Eye (tissue), 1 donor: ENCODE data around the gene MLLT3.

Experiments
- DNase-seq: peaks from one replicate; pipeline ENCODE4 v3.0.0-alpha.2; 2015

The MLLT3 gene

GRCh38 chr9:20553558-20554149 lies 68.6 kb downstream of the MLLT3 start:
- no peak for DNase-seq

DNA sequence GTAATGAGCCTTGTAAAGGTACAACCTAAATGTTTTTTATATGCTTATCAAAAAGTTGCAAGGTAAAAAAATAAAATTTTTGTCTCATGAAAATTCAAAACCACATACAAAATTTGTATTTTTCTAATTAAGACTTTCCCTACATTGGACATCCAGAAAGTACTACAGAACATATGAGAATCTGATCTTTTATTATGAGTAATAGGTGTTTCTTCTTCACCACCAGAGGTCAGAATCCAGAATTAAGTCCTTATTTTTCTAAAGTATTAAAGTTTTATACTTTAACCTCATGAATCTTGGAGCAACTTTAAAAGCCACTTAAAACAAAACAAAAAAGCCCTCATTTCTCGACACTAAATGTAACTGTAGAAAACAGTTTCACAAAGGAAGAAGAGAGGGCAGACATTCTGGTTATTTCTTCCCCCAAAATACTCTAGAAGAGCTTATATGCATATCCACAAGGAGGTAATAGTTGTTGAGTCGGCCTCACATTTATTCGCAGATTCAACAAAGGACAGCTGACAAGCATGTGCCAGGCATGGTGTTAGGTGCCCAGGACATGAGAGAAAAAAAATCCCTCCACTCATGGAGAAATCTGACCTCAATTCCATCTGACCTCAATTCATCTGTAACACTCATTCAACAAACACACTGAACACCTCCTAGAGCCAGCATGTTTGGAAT lies 69.3 kb downstream of the MLLT3 start:
- no peak for DNase-seq

DNA sequence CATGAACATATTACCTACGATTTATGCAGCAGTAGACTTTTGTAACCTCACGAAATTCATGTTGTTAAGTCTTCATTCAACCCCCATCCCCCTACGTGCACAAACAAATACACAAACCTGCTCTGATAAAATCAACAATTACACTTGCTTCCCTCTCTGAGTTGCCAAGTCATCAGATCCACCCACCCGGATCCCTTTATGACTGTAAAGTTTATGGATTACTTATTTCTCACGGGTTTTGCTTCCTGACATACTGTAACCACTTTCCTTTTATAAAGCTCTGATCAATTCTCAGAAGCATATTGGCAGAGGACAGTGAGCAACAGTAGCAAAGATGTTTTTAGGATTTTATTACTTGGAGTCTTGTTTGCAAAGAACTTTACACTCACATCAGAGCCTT lies 70.5 kb downstream of the MLLT3 start:
- no peak for DNase-seq

GRCh38 chr9:20551236-20551635 lies 71.1 kb downstream of the MLLT3 start:
- DNase-seq, result no peak

GRCh38 chr9:20550326-20550725 lies 72.0 kb downstream of the MLLT3 start:
- no peak for DNase-seq

DNA sequence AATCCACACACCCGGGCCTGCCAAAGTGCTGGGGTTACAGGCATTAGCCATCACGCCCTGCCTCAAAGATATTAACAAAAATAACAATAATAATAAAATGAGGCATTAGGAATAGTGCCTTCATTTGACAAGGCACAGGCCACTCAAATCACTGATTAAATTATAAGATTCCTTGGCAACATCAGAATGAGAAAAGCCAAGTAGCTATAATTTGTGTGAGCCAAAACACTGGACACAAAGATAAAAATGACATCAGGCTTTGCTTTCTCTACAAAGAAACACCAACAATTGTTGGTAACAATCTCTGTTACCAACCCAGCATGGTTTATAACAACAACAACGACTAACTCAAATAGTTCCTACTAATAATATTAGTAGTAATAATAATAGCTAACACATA lies 73.2 kb downstream of the MLLT3 start:
- no peak for DNase-seq

DNA sequence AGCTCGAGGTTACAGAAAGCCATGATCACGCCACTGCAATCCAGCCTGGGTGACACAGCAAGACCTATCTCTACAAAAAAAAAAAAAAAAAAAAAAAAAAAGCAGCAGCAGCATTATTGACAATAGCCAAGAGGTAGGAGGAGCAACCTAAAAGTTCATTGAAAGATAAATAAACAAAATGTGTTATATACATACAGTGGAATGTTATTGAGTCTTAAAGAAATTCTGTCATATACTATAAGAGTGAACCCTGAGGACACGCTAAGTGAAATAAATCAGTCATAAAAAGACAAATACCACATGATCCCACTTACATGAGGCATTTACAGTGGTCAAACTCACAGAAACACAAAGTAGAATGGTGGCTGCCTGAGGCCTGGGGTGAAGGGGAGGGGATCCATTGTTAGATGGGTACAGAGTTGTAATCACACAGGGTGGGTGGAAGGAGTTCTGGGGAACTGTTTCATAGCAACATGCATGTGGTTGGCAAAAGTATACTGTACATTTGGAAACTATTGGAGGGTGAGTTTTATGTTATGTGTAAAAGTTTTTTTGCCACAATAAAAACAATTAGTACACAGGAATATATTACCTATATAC lies 77.2 kb downstream of the MLLT3 start:
- DNase-seq, result no peak

DNA sequence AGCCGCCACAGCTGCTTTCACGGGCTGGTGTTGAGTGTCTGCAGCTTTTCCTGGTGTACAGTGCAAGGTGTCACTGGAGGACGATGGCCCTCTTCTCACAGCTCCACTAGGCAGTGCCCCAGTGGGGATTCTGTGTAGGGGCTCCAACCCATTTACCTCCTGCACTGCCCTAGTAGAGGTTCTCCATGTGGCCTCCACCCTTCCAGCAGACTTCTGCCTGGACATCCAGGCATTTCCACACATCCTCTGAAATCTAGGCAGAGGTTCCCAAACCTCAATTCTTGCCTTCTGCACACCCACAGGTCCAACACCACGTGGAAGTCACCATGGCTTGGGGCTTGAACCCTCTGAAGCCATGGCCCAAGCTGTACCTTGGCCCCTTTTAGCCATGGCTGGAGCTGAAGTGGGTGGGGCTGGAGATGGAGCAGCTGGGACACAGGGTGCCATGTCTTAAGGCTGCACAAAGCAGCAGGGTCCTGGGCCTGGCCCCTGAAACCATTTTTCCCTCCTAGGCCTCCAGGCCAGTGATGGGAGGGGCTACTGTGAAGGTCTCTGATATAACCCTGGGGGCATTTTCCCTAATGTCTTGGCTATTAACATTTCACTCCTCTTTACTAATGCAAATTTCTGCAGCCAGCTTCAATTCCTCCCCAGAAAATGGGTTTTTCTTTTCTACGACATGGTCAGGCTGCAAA lies 82.0 kb downstream of the MLLT3 start:
- no peak for DNase-seq

GRCh38 chr9:20538956-20539355 lies 83.3 kb downstream of the MLLT3 start:
- DNase-seq, result no peak

GRCh38 chr9:20538092-20538491 lies 84.2 kb downstream of the MLLT3 start:
- DNase-seq, result no peak

DNA sequence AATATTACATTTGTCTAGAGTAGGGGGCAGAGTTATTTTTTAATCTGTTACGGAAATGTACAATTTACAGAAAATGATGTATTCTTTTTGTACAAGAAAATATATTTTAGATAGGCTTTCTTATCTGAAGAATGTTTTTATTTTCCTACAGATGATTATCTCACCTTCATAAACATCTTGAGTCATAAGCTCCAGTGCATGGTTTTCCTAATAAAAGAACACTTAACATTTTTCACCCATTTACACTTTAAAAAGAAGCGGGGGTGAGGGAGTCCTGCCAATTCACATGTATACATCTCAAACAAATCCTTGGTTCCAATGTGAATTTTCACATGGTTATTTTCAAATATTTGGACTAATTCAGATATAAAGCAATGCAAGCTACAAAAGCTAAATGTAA lies 85.0 kb downstream of the MLLT3 start:
- no peak for DNase-seq

GRCh38 chr9:20532584-20532983 lies 89.7 kb downstream of the MLLT3 start:
- DNase-seq, result no peak

GRCh38 chr9:20529837-20530236 lies 92.5 kb downstream of the MLLT3 start:
- no peak for DNase-seq

- no peak for DNase-seq
These were observed 94.0 kb downstream of the MLLT3 start for GRCh38 chr9:20528253-20528652.

GRCh38 chr9:20526500-20527319 lies 95.6 kb downstream of the MLLT3 start:
- DNase-seq, result no peak

GRCh38 chr9:20524776-20525175 lies 97.5 kb downstream of the MLLT3 start:
- no peak for DNase-seq

GRCh38 chr9:20518737-20519136 lies 103.6 kb downstream of the MLLT3 start:
- no peak for DNase-seq

GRCh38 chr9:20513126-20513913 lies 109.0 kb downstream of the MLLT3 start:
- DNase-seq, result no peak

GRCh38 chr9:20512636-20513035 lies 109.7 kb downstream of the MLLT3 start:
- DNase-seq, result no peak

- no peak for DNase-seq
These were observed 110.2 kb downstream of the MLLT3 start for GRCh38 chr9:20512106-20512505.

GRCh38 chr9:20511686-20512085 lies 110.6 kb downstream of the MLLT3 start:
- no peak for DNase-seq

DNA sequence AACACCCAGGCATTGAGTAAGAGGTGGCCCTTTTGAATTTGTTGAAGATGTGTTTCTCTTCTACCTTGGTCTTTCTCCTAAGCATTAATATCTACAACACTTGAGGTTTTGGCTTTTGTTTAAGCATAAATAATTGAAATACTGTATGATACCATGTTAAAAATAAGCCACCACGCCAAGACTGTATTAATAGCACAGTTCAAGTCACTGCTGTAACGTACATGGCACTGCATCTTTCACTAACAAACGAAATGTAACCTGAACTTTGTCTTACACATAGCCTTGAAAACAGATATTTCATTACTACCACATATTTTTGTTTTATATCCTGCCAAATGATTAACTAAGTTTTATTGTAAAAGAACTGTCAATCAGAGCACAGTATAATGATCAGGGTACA lies 112.8 kb downstream of the MLLT3 start:
- DNase-seq, result no peak
